A549 (cell line): ENCODE data around the gene TNP2. TPM values are rescaled to one million over a fixed set of nuclear protein-coding genes. Genes with fewer than 3 reads are reported as not detected.

ENCODE experiments used
- ATAC-seq, 2 experiments: fragments of 200-7000 bp in 1 of 2; fragments of >200 bp in 1 of 2; cut with Nextera tagmentation in 1 of 2; cut with Tn5 transposase in 1 of 2; 3 replicates each; pipeline versions ENCODE4 v1.8.0 to v1.9.1; 2018 to 2020; ENCODE audit warnings: mild to moderate bottlenecking in 1 of 2, moderate library complexity in 1 of 2
- CTCF ChIA-PET: fragments of 300-600 bp; sonication (Branson Sonifier 250); formaldehyde crosslinking; extraction: SDS; loops from one replicate; lab custom pipeline; 2021; ENCODE audit warnings: antibody characterized with exemption, inconsistent platforms; lab: Yijun Ruan, JAX
- POLR2A ChIA-PET: fragments of 350-600 bp; formaldehyde crosslinking; extraction: SDS; loops from one replicate; lab custom pipeline; 2021; ENCODE audit warnings: antibody characterized with exemption, inconsistent platforms; lab: Yijun Ruan, JAX
- DNase-seq, 2 experiments: peaks; one replicate each; pipeline versions ENCODE4 v3.0.0 to v3.0.0-alpha.2; 2011 to 2016; ENCODE audit warnings: low read depth in 1 of 2, low spot score in 1 of 2
- FAIRE-seq: peaks from 2 replicates; lab custom pipeline; 2011; peaks lifted over from hg19 to GRCh38; lab: Jason Lieb, UNC
- H3K27ac ChIP-seq, 2 experiments: fragments of >200 bp; sonication (Bioruptor Twin); formaldehyde crosslinking; 3 replicates each; pipeline ENCODE4 v1.5.1; 2016 to 2017
- H3K4me1 ChIP-seq: fragments of >200 bp; sonication (Bioruptor Twin); formaldehyde crosslinking; 3 replicates; pipeline ENCODE4 v1.6.1; 2016
- H3K4me2 ChIP-seq: fragments of >200 bp; sonication (Bioruptor Twin); formaldehyde crosslinking; 3 replicates; pipeline ENCODE4 v1.6.1; 2016
- H3K4me3 ChIP-seq: fragments of >200 bp; sonication (Bioruptor Twin); formaldehyde crosslinking; 3 replicates; pipeline ENCODE4 v1.5.1; 2016
- H3K9me3 ChIP-seq: fragments of >200 bp; sonication (Bioruptor Twin); formaldehyde crosslinking; 3 replicates; pipeline ENCODE4 v1.6.1; 2016
- BCL3 ChIP-seq: fragments of >200 bp; sonication (Bioruptor Twin); formaldehyde crosslinking; IDR thresholded peaks from 3 replicates; pipeline ENCODE4 v1.6.1; 2016
- CBX2 ChIP-seq: fragments of 200-600 bp; sonication (generic); IDR thresholded peaks from 2 replicates; pipeline ENCODE4 v1.6.1; 2016; ENCODE audit warnings: low read depth, mild to moderate bottlenecking, borderline replicate concordance
- CBX8 ChIP-seq: fragments of 200-600 bp; sonication (generic); IDR thresholded peaks from 2 replicates; pipeline ENCODE4 v1.6.1; 2016
- EHF ChIP-seq: fragments of 250-450 bp; sonication (Bioruptor Pico); IDR thresholded peaks from 2 replicates; pipeline ENCODE4 v1.5.0; 2020; ENCODE audit warnings: mild to moderate bottlenecking
- EHMT2 ChIP-seq: fragments of 200-600 bp; sonication (generic); IDR thresholded peaks from 2 replicates; pipeline ENCODE4 v1.6.1; 2016; ENCODE audit warnings: antibody characterized with exemption, low read depth, mild to moderate bottlenecking, moderate library complexity
- ESRRA ChIP-seq: fragments of 150-350 bp; IDR thresholded peaks from 2 replicates; pipeline ENCODE4 v1.6.1; 2014; ENCODE audit warnings: mild to moderate bottlenecking, low read length, borderline replicate concordance
- FOSL2 ChIP-seq, 2 experiments: fragments of 450-650 bp in 1 of 2; fragments of >200 bp in 1 of 2; sonication (Bioruptor Twin) in 1 of 2; formaldehyde crosslinking; IDR thresholded peaks; 2 replicates each; pipeline versions ENCODE4 v1.5.0 to v1.6.1; 2016 to 2020; ENCODE audit warnings: mild to moderate bottlenecking in 1 of 2, moderate library complexity in 1 of 2
- HDAC2 ChIP-seq: fragments of 200-600 bp; sonication (generic); IDR thresholded peaks from 2 replicates; pipeline ENCODE4 v1.6.1; 2016
- HEYL ChIP-seq: fragments of 250-450 bp; sonication (Bioruptor Pico); IDR thresholded peaks from 2 replicates; pipeline ENCODE4 v1.8.0; 2021; ENCODE audit warnings: mild to moderate bottlenecking, moderate library complexity
- HOXB5 ChIP-seq: fragments of 250-450 bp; sonication (Bioruptor Pico); IDR thresholded peaks from 2 replicates; pipeline ENCODE4 v1.5.0; 2020; ENCODE audit warnings: mild to moderate bottlenecking, moderate library complexity
- JUN ChIP-seq, 2 experiments: fragments of >200 bp; sonication (Bioruptor Twin); formaldehyde crosslinking; IDR thresholded peaks; 2 replicates in 1 of 2; 3 replicates in 1 of 2; pipeline ENCODE4 v1.6.1; 2016 to 2017
- MYC ChIP-seq: IDR thresholded peaks from 2 replicates; pipeline ENCODE4 v1.6.1; 2012; ENCODE audit warnings: mild to moderate bottlenecking, inconsistent platforms, low read length, improper control_type of control experiment, borderline replicate concordance
- NR3C1 ChIP-seq: fragments of >200 bp; sonication (Bioruptor Twin); formaldehyde crosslinking; IDR thresholded peaks from 3 replicates; pipeline ENCODE4 v1.6.1; 2017
- POLR2A ChIP-seq: IDR thresholded peaks from 2 replicates; pipeline ENCODE4 v1.6.1; 2012; ENCODE audit warnings: mild to moderate bottlenecking, low read length
- RAD21 ChIP-seq, 2 experiments: fragments of >200 bp in 1 of 2; sonication (Bioruptor Twin) in 1 of 2; formaldehyde crosslinking in 1 of 2; IDR thresholded peaks in 1 of 2; conservative IDR thresholded peaks in 1 of 2; 2 replicates in 1 of 2; 3 replicates in 1 of 2; pipeline ENCODE4 v1.6.1; 2012 to 2018; ENCODE audit warnings: inconsistent platforms in 1 of 2
- RARB ChIP-seq: fragments of 250-450 bp; sonication (Bioruptor Pico); IDR thresholded peaks from 2 replicates; pipeline ENCODE4 v1.8.0; 2021; ENCODE audit warnings: mild to moderate bottlenecking, moderate library complexity
- REST ChIP-seq: fragments of 200-600 bp; sonication (generic); IDR thresholded peaks from 2 replicates; pipeline ENCODE4 v1.6.1; 2016; ENCODE audit warnings: antibody characterized with exemption, mild to moderate bottlenecking, moderate library complexity
- SREBF2 ChIP-seq: fragments of 450-650 bp; IDR thresholded peaks from 2 replicates; pipeline ENCODE4 v1.6.1; 2014; ENCODE audit warnings: mild to moderate bottlenecking, moderate library complexity
- TFCP2L1 ChIP-seq: fragments of 250-450 bp; sonication (Bioruptor Pico); IDR thresholded peaks from 2 replicates; pipeline ENCODE4 v1.5.0; 2021; ENCODE audit warnings: mild to moderate bottlenecking
- TP53 ChIP-seq: fragments of 250-450 bp; sonication (Bioruptor Pico); IDR thresholded peaks from 2 replicates; pipeline ENCODE4 v1.5.0; 2021; ENCODE audit warnings: mild to moderate bottlenecking, moderate library complexity
- ZFP36 ChIP-seq: fragments of 450-650 bp; IDR thresholded peaks from 2 replicates; pipeline ENCODE4 v1.6.1; 2014; ENCODE audit warnings: borderline replicate concordance; ENCODE audit not compliant: partially characterized antibody
- ZNF302 ChIP-seq: fragments of 250-450 bp; sonication (Bioruptor Pico); IDR thresholded peaks from 2 replicates; pipeline ENCODE4 v1.9.0; 2021; ENCODE audit warnings: inconsistent platforms, mild to moderate bottlenecking, moderate library complexity
- WGBS: methylation state at CpG from one replicate; pipeline ENCODE4 v1.1.6; 2017; ENCODE audit errors: missing lambda C conversion rate; 5-methylcytosine and 5-hydroxymethylcytosine counted together
- polyA plus RNA-seq, 4 experiments: library from polyadenylated mRNA; depleted of rRNA in 3 of 4; stranded (reverse); fragments of >200 nt; fragmentation: RNase III in 1 of 4; extraction: RNeasy Plus Mini Kit Qiagen cat#74134 plus additional on column Dnase treatment in 1 of 4; gene quantifications; 2 replicates in 3 of 4; 3 replicates in 1 of 4; pipeline ENCODE4 v1.2.3, GENCODE V29; 2011 to 2017
- TF ChIP-seq, protein P1 (sequence below): IDR thresholded peaks from 2 replicates; pipeline ENCODE4 v1.6.1; 2012
- TF ChIP-seq, protein P2 (sequence below): IDR thresholded peaks from 2 replicates; pipeline ENCODE4 v1.6.1; 2012; ENCODE audit warnings: low read depth, borderline replicate concordance
- TF ChIP-seq, protein P3 (sequence below): fragments of 250-450 bp; sonication (Bioruptor Pico); IDR thresholded peaks from 2 replicates; pipeline ENCODE4 v1.5.0; 2020; ENCODE audit warnings: low read depth, mild to moderate bottlenecking, moderate library complexity
- TF ChIP-seq, protein P4 (sequence below): fragments of >200 bp; sonication (Bioruptor Twin); formaldehyde crosslinking; IDR thresholded peaks from 2 replicates; pipeline ENCODE4 v1.6.1; 2016

Gene TNP2
- polyA plus RNA-seq, 2 of the 4 experiments (the other 2 are of a cell fraction) = not detected

- Histone ChIP-seq H3K9me3 (no peaks in the 10 kb centered on the region), H3K27ac (no peak overlapping the region), H3K4me2 (no peak overlapping the region), H3K4me1 (no peaks in the 10 kb centered on the region), H3K4me3 (no peak overlapping the region)
- FAIRE-seq = no peak
- DNase-seq = no peak
- TF ChIP-seq TFCP2L1 (no peak), EHMT2 (no peak), CBX8 (no peak)
- ChIA-PET CTCF (no interaction called here), POLR2A (no interaction called here)
- ATAC-seq = no peak
- WGBS = 87% methylated on average over 8 of the region's 8 CpGs
These were observed 37.3 kb upstream of the TNP2 start for GRCh38 chr16:11306381-11306780.

GRCh38 chr16:11303405-11304138 is 34.4 kb upstream of the TNP2 start:
- DNase-seq = no peak
- 63% methylated on average over 18 of the region's 18 CpGs for WGBS
- Histone ChIP-seq H3K4me2 (no peak overlapping the region), H3K4me3 (no peak overlapping the region), H3K4me1 (no peaks in the 10 kb centered on the region), H3K27ac (no peak overlapping the region)
- FAIRE-seq = no peak
- CTCF ChIA-PET = no interaction called here
- POLR2A ChIA-PET = no interaction called here
- TF ChIP-seq, protein P1, sequence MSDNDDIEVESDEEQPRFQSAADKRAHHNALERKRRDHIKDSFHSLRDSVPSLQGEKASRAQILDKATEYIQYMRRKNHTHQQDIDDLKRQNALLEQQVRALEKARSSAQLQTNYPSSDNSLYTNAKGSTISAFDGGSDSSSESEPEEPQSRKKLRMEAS = no peak
- TF ChIP-seq POLR2A (no peak), HDAC2 (no peak), EHF (no peak), MYC (no peak), ZNF302 (no peak), HEYL (CRISPR knock-in tag) (no peak), JUN (IDR thresholded peaks at IDR 0.05) (no peak), RARB (CRISPR knock-in tag) (no peak), FOSL2 (IDR thresholded peaks at IDR 0.05) (no peak), FOSL2 (CRISPR knock-in tag; IDR thresholded peaks at IDR 0.05) (no peak), BCL3 (no peak), EHMT2 (no peak), ESRRA (no peak)
- TF ChIP-seq, protein P2, sequence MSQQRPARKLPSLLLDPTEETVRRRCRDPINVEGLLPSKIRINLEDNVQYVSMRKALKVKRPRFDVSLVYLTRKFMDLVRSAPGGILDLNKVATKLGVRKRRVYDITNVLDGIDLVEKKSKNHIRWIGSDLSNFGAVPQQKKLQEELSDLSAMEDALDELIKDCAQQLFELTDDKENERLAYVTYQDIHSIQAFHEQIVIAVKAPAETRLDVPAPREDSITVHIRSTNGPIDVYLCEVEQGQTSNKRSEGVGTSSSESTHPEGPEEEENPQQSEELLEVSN = no peak
- TF ChIP-seq, all 56 proteins: peak for 0
- ATAC-seq = no peak
- H3K9me3 ChIP-seq = no peaks in the 10 kb centered on the region

DNA sequence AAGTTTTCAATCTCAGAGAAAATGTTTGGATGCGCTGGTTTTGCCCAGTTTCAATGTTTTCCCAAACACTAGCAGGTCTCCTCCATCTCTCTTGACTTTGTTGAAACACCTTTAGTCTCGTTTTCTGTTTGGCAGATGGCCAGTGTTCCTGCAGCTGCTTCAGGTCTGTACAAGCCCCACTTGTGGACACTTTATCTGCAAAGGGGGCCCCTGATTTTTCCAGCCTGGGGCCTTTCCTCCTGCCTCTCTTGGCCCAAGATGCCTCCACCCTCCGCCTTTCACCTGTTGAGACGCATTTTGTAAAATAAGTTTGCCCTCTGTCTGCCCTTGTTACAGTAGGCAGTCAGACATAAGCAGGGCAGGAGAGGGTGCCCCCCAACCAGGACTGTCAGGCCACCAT is 33.9 kb upstream of the TNP2 start:
- CTCF ChIA-PET = no interaction called here
- ATAC-seq (no peak), DNase-seq (no peak), FAIRE-seq (no peak)
- H3K9me3 ChIP-seq = no peaks in the 10 kb centered on the region
- H3K4me1 ChIP-seq = no peaks in the 10 kb centered on the region
- no peak overlapping the region for H3K4me3 ChIP-seq
- no peak overlapping the region for H3K4me2 ChIP-seq
- no peak overlapping the region for H3K27ac ChIP-seq
- 73% methylated on average over 3 of the region's 4 CpGs for WGBS
- POLR2A ChIA-PET = no interaction called here
- TF ChIP-seq HDAC2 (no peak), ESRRA (no peak), ZFP36 (no peak), NR3C1 (no peak), CBX2 (no peak), SREBF2 (no peak), RAD21 (conservative IDR thresholded peaks at IDR 0.05 in 1 of 2, IDR thresholded peaks at IDR 0.05 in 1 of 2) (no peak), TP53 (CRISPR knock-in tag) (no peak), HOXB5 (CRISPR knock-in tag) (no peak), BCL3 (no peak), REST (no peak)
- TF ChIP-seq, protein P3, sequence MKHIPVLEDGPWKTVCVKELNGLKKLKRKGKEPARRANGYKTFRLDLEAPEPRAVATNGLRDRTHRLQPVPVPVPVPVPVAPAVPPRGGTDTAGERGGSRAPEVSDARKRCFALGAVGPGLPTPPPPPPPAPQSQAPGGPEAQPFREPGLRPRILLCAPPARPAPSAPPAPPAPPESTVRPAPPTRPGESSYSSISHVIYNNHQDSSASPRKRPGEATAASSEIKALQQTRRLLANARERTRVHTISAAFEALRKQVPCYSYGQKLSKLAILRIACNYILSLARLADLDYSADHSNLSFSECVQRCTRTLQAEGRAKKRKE (CRISPR knock-in tag) = no peak
- TF ChIP-seq, protein P1 = no peak
- TF ChIP-seq, protein P4, sequence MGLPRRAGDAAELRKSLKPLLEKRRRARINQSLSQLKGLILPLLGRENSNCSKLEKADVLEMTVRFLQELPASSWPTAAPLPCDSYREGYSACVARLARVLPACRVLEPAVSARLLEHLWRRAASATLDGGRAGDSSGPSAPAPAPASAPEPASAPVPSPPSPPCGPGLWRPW = no peak
